ENCODE results near the gene RPL39L. TPM values are rescaled to one million over a fixed set of nuclear protein-coding genes. Genes with fewer than 3 reads are reported as not detected.

Gene RPL39L
- total and polyA plus RNA-seq, 10 of the 15 experiments (the other 5 are each of a cell fraction or from before 2014, with no cell fraction given), result 12.5 to 67.8 (median 31.3) TPM

GRCh38 chr3:187077537-187077936, 61.8 kb downstream of the RPL39L start (continued):
- TF ChIP-seq PAX5 (IDR thresholded peaks at IDR 0.05; ENCODE audit: borderline replicate concordance, low read depth, low read length), result no peak
- no peak for TF ChIP-seq BACH1 (IDR thresholded peaks at IDR 0.05; ENCODE audit: borderline replicate concordance)
- no peak for TF ChIP-seq CUX1 (IDR thresholded peaks at IDR 0.05; ENCODE audit: insufficient replicate concordance, low read depth, low read length)

GRCh38 chr3:187077085-187077484, 62.2 kb downstream of the RPL39L start:
- Histone ChIP-seq H2AFZ (ENCODE audit: control insufficient read depth, low read depth, low read length) (no peak overlapping the region), H3K79me2 (ENCODE audit: control insufficient read depth, insufficient read depth, low read length) (no peaks in the 10 kb centered on the region), H3K4me1 (ENCODE audit: control insufficient read depth, insufficient read depth, low read length) (no peaks in the 10 kb centered on the region), H3K4me2 (ENCODE audit: control insufficient read depth, insufficient read depth) (no peak overlapping the region), H3K27me3 (replicated peaks in 1 of 2; ENCODE audit: control insufficient read depth in 2 of 2, insufficient read depth in 2 of 2, low read length in 1 of 2) (no peaks in the 10 kb centered on the region), H3K27ac (ENCODE audit: control insufficient read depth, insufficient read depth) (no peak overlapping the region), H3K36me3 (ENCODE audit: control insufficient read depth in 2 of 2, insufficient read depth in 2 of 2, low read length in 1 of 2) (peaks cover 34 to 48% of the 10 kb centered on the region in 2 experiments), H3K9me3 (replicated peaks; ENCODE audit: control insufficient read depth, insufficient read depth, low read length) (no peaks in the 10 kb centered on the region; the same call in 2 of the 3 replicates), H3K9ac (ENCODE audit: control insufficient read depth, insufficient read depth, low read length) (no peak overlapping the region), H3K4me3 (no peak overlapping the region), H4K20me1 (ENCODE audit: control insufficient read depth, insufficient read depth) (0 out of 2 replicates have a peak, but pooled peaks cover 3% of the 10 kb centered on the region)
- WGBS (ENCODE audit: insufficient coverage, insufficient replicate concordance, low lambda C conversion rate, missing lambda C conversion rate), result 96% methylated on average over 3 of the region's 3 CpGs
- in situ Hi-C loops (cut with MboI), result no loop called here
- no peak for DNase-seq (ENCODE audit: low read depth, low spot score)
- SMC1A ChIA-PET (ENCODE audit: uncharacterized antibody, unreplicated experiment), result no interaction called here
- no TSS peak for BruUV-seq (replicated peaks)
- FAIRE-seq, result no peak
- intact Hi-C loops (cut with micrococcal nuclease; ENCODE audit: unreplicated experiment), result no loop called here
- CTCF ChIA-PET, result interaction anchor here (0.6 to 1.9 kb wide), 2 partner anchors 35 to 227 kb away, joined by 4 to 5 read pairs; no protein-coding TSS in a partner anchor
- peak; percentile 6 for ATAC-seq
- POLR2A ChIA-PET, result interaction anchor here (0.6 kb wide), 1 partner anchor 254 kb away, joined by 3 read pairs; no protein-coding TSS in a partner anchor
- RAD21 ChIA-PET (ENCODE audit: unreplicated experiment), result no interaction called here
- TF ChIP-seq ZNF687 (IDR thresholded peaks at IDR 0.05), result no peak
- TF ChIP-seq MAX (IDR thresholded peaks at IDR 0.05; ENCODE audit: low read depth, low read length), result no peak
- no peak for TF ChIP-seq IKZF1 (conservative IDR thresholded peaks at IDR 0.05)
- no peak for TF ChIP-seq IRF5 (IDR thresholded peaks at IDR 0.05; ENCODE audit: borderline replicate concordance)
- no peak for TF ChIP-seq MYB (IDR thresholded peaks at IDR 0.05; ENCODE audit: borderline replicate concordance, low read depth, low read length)
- no peak for TF ChIP-seq NKRF (conservative IDR thresholded peaks at IDR 0.05)

All from GM12878 (cell line).